DOHH2 (cell line): ENCODE measurements around the gene MPPE1.

Experiments used
- H3F3A ChIP-seq: fragments of 200-600 bp; sonication (generic), shearing (Covaris generic); 2 replicates; pipeline ENCODE4 v1.6.0; 2016; ENCODE audit warnings: antibody characterized with exemption, mild to moderate bottlenecking; ENCODE audit not compliant: control insufficient read depth, insufficient read depth
- H3K27ac ChIP-seq: fragments of 200-600 bp; sonication (generic); 2 replicates; pipeline ENCODE4 v1.5.1; 2014; ENCODE audit warnings: low read depth, mild to moderate bottlenecking, low read length, moderate library complexity
- H3K27me3 ChIP-seq: fragments of 200-600 bp; sonication (generic); 2 replicates; pipeline ENCODE4 v1.6.1; 2014; ENCODE audit warnings: mild to moderate bottlenecking, low read length, mixed read lengths; ENCODE audit not compliant: control insufficient read depth
- H3K36me3 ChIP-seq: fragments of 200-600 bp; sonication (generic); 2 replicates; pipeline ENCODE4 v1.6.1; 2014; ENCODE audit warnings: mild to moderate bottlenecking, low read length, moderate library complexity, mixed read lengths; ENCODE audit not compliant: control insufficient read depth
- H3K4me1 ChIP-seq: fragments of 200-600 bp; sonication (generic); 2 replicates; pipeline ENCODE4 v1.6.1; 2014; ENCODE audit warnings: mild to moderate bottlenecking, low read length, mixed read lengths; ENCODE audit not compliant: control insufficient read depth
- H3K4me2 ChIP-seq: fragments of 200-600 bp; sonication (generic); 2 replicates; pipeline ENCODE4 v1.6.0; 2014; ENCODE audit warnings: mild to moderate bottlenecking, low read length, moderate library complexity
- H3K4me3 ChIP-seq: fragments of 200-600 bp; sonication (generic); 2 replicates; pipeline ENCODE4 v1.5.1; 2014; ENCODE audit warnings: mild to moderate bottlenecking, low read length, mixed read lengths
- H3K79me2 ChIP-seq: fragments of 200-600 bp; sonication (generic); 2 replicates; pipeline ENCODE4 v1.6.1; 2014; ENCODE audit warnings: mild to moderate bottlenecking, low read length, mixed read lengths; ENCODE audit not compliant: control insufficient read depth
- H3K9me2 ChIP-seq: fragments of 200-600 bp; sonication (generic); replicated peaks from 2 replicates; pipeline ENCODE4 v1.6.1; 2014; ENCODE audit warnings: mild to moderate bottlenecking, low read length, mixed read lengths; ENCODE audit not compliant: control insufficient read depth
- H3K9me3 ChIP-seq: fragments of 200-600 bp; sonication (generic); 2 replicates; pipeline ENCODE4 v1.6.1; 2014; ENCODE audit warnings: antibody characterized with exemption, low read length, mixed read lengths; ENCODE audit not compliant: control insufficient read depth, insufficient read depth
- H4K20me1 ChIP-seq: fragments of 200-600 bp; sonication (generic); 2 replicates; pipeline ENCODE4 v1.6.0; 2014; ENCODE audit warnings: low read depth, mild to moderate bottlenecking, antibody characterized with exemption, low read length, moderate library complexity; ENCODE audit not compliant: control insufficient read depth, insufficient read depth
- CTCF ChIP-seq: fragments of 200-600 bp; sonication (generic); IDR thresholded peaks from one replicate; pipeline ENCODE4 v1.5.1; 2014; ENCODE audit warnings: antibody characterized with exemption, mild to moderate bottlenecking, low read depth, low read length; ENCODE audit not compliant: poor library complexity, severe bottlenecking
- EZH2phosphoT487 ChIP-seq: fragments of 200-600 bp; sonication (generic); IDR thresholded peaks from 2 replicates; pipeline ENCODE4 v1.6.1; 2017; ENCODE audit warnings: borderline replicate concordance, mild to moderate bottlenecking, antibody characterized with exemption, low read length, moderate library complexity, mixed read lengths

Gene MPPE1

GRCh38 chr18:11850821-11851145 is 57.3 kb downstream of the MPPE1 start:
- Histone ChIP-seq H3K9me2 (no peaks in the 10 kb centered on the region), H3K36me3 (peaks cover 19% of the 10 kb centered on the region), H3K4me3 (peak overlapping the region; percentile 99), H3K27ac (peak overlapping the region; percentile 53; the same call in 1 of the 2 replicates), H3K4me1 (peaks cover 30% of the 10 kb centered on the region), H3K9me3 (no peaks in the 10 kb centered on the region), H4K20me1 (peaks cover 5% of the 10 kb centered on the region; the same call in 1 of the 2 replicates), H3K27me3 (no peaks in the 10 kb centered on the region), H3K79me2 (peaks cover 30% of the 10 kb centered on the region), H3K4me2 (peak overlapping the region; percentile 84), H3F3A (peaks cover 3% of the 10 kb centered on the region; the same call in 1 of the 2 replicates)
- TF ChIP-seq EZH2phosphoT487 (no peak), CTCF (no peak)

- Histone ChIP-seq H3K36me3 (peaks cover 19% of the 10 kb centered on the region), H3F3A (peaks cover 3% of the 10 kb centered on the region; the same call in 1 of the 2 replicates), H3K27ac (no peak overlapping the region), H3K9me3 (no peaks in the 10 kb centered on the region), H3K79me2 (peaks cover 30% of the 10 kb centered on the region), H4K20me1 (peaks cover 5% of the 10 kb centered on the region; the same call in 1 of the 2 replicates), H3K4me3 (peak overlapping the region; percentile 99), H3K9me2 (no peaks in the 10 kb centered on the region), H3K4me1 (peaks cover 30% of the 10 kb centered on the region), H3K27me3 (no peaks in the 10 kb centered on the region), H3K4me2 (peak overlapping the region; percentile 84)
- TF ChIP-seq CTCF (no peak), EZH2phosphoT487 (no peak)
Measured at GRCh38 chr18:11849841-11850634, 58.1 kb downstream of the MPPE1 start.

GRCh38 chr18:11849279-11849678 is 58.8 kb downstream of the MPPE1 start:
- Histone ChIP-seq H3K27me3 (no peaks in the 10 kb centered on the region), H3K27ac (no peak overlapping the region), H3K9me2 (no peaks in the 10 kb centered on the region), H3K9me3 (no peaks in the 10 kb centered on the region), H3K4me2 (no peak overlapping the region), H3K4me1 (peaks cover 30% of the 10 kb centered on the region), H4K20me1 (peaks cover 5% of the 10 kb centered on the region; the same call in 1 of the 2 replicates), H3K79me2 (peaks cover 29% of the 10 kb centered on the region), H3K4me3 (no peak overlapping the region), H3K36me3 (peaks cover 19% of the 10 kb centered on the region), H3F3A (peaks cover 3% of the 10 kb centered on the region; the same call in 1 of the 2 replicates)
- TF ChIP-seq CTCF (no peak), EZH2phosphoT487 (no peak)
